Thoracic aorta (tissue), 2 donors: ENCODE measurements around the gene CCR5AS.
A peak's percentile ranks its signal among the peaks of the same experiment; 100 is the strongest.

Experiments
- ATAC-seq: fragments of 150-250 bp; one replicate; pipeline ENCODE4 v1.8.0; 2017; ENCODE audit warnings: low read depth; ENCODE audit not compliant: insufficient number of reproducible peaks, low FRiP score
- DNase-seq: peaks from one replicate; pipeline ENCODE4 v3.0.0-alpha.2; 2020; ENCODE audit warnings: low spot score
- H3K27ac ChIP-seq, 2 donors: fragments of 200-600 bp; sonication (generic); 1 replicate in 1 of 2; 2 replicates in 1 of 2; pipeline ENCODE4 v1.5.1; 2016; ENCODE audit warnings: mild to moderate bottlenecking in 2 of 2, moderate library complexity in 2 of 2
- H3K27me3 ChIP-seq: fragments of 200-600 bp; sonication (generic); replicated peaks from 2 replicates; pipeline ENCODE4 v1.6.0; 2016; ENCODE audit warnings: mild to moderate bottlenecking; ENCODE audit not compliant: insufficient read depth
- H3K36me3 ChIP-seq: fragments of 200-600 bp; sonication (generic); one replicate; pipeline ENCODE4 v1.5.1; 2016
- H3K4me1 ChIP-seq, 2 donors: fragments of 200-600 bp; sonication (generic); 1 replicate in 1 of 2; 2 replicates in 1 of 2; pipeline versions ENCODE4 v1.5.1 to v1.6.0; 2016; ENCODE audit warnings: low read depth in 2 of 2, mild to moderate bottlenecking in 1 of 2; ENCODE audit not compliant: control insufficient read depth in 1 of 2
- H3K4me3 ChIP-seq: fragments of 200-600 bp; sonication (generic); 2 replicates; pipeline ENCODE4 v1.5.1; 2016; ENCODE audit warnings: mild to moderate bottlenecking
- H3K9me3 ChIP-seq: fragments of 200-600 bp; sonication (generic); 2 replicates; pipeline ENCODE4 v1.5.1; 2016
- TF ChIP-seq, protein P1 (sequence below): fragments of 200-600 bp; sonication (generic); IDR thresholded peaks from one replicate; pipeline ENCODE4 v1.5.1; 2019; ENCODE audit warnings: antibody characterized with exemption

Gene CCR5AS

GRCh38 chr3:46374755-46375154 lies 32.1 kb downstream of the CCR5AS start:
- no peak overlapping the region for H3K27ac ChIP-seq
- no peaks in the 10 kb centered on the region for H3K9me3 ChIP-seq
- TF ChIP-seq, protein P1, sequence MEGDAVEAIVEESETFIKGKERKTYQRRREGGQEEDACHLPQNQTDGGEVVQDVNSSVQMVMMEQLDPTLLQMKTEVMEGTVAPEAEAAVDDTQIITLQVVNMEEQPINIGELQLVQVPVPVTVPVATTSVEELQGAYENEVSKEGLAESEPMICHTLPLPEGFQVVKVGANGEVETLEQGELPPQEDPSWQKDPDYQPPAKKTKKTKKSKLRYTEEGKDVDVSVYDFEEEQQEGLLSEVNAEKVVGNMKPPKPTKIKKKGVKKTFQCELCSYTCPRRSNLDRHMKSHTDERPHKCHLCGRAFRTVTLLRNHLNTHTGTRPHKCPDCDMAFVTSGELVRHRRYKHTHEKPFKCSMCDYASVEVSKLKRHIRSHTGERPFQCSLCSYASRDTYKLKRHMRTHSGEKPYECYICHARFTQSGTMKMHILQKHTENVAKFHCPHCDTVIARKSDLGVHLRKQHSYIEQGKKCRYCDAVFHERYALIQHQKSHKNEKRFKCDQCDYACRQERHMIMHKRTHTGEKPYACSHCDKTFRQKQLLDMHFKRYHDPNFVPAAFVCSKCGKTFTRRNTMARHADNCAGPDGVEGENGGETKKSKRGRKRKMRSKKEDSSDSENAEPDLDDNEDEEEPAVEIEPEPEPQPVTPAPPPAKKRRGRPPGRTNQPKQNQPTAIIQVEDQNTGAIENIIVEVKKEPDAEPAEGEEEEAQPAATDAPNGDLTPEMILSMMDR = no peak
- ATAC-seq (no peak), DNase-seq (no peak)
- H3K27me3 ChIP-seq = no peaks in the 10 kb centered on the region
- no peaks in the 10 kb centered on the region for H3K4me1 ChIP-seq
- no peaks in the 10 kb centered on the region for H3K36me3 ChIP-seq
- no peak overlapping the region for H3K4me3 ChIP-seq

- Histone ChIP-seq H3K27me3 (no peaks in the 10 kb centered on the region), H3K9me3 (no peaks in the 10 kb centered on the region), H3K27ac (no peak overlapping the region), H3K4me1 (no peaks in the 10 kb centered on the region), H3K4me3 (no peak overlapping the region), H3K36me3 (no peaks in the 10 kb centered on the region)
- TF ChIP-seq, protein P1 = no peak
- DNase-seq (no peak), ATAC-seq (no peak)
These were observed 34.1 kb downstream of the CCR5AS start for GRCh38 chr3:46372492-46373359.

GRCh38 chr3:46371519-46372340 lies 35.1 kb downstream of the CCR5AS start:
- DNase-seq (no peak), ATAC-seq (no peak)
- Histone ChIP-seq H3K4me1 (no peaks in the 10 kb centered on the region), H3K27ac (no peak overlapping the region), H3K9me3 (no peaks in the 10 kb centered on the region), H3K27me3 (no peaks in the 10 kb centered on the region), H3K36me3 (no peaks in the 10 kb centered on the region), H3K4me3 (peak overlapping the region; percentile 29)
- TF ChIP-seq, protein P1 = no peak

- H3K9me3 ChIP-seq = no peaks in the 10 kb centered on the region
- H3K27ac ChIP-seq = no peak within 1 kb of the TSS
- H3K4me1 ChIP-seq = no peaks in the 10 kb centered on the region
- H3K36me3 ChIP-seq = no peaks in the 10 kb centered on the region
- TF ChIP-seq, protein P1 = no peak
- no peak for DNase-seq
- H3K27me3 ChIP-seq = no peaks in the 10 kb centered on the region
- H3K4me3 ChIP-seq = peak within 1 kb of the TSS; percentile 29
- ATAC-seq = no peak
These were observed 35.9 kb downstream of the CCR5AS start, which contains the start of gene CCR5 for GRCh38 chr3:46370839-46371518. TSS of gene CCR5 (plus strand) at chr3:46370946. CDS start at chr3:46372903, 1,957 bp downstream.

DNA sequence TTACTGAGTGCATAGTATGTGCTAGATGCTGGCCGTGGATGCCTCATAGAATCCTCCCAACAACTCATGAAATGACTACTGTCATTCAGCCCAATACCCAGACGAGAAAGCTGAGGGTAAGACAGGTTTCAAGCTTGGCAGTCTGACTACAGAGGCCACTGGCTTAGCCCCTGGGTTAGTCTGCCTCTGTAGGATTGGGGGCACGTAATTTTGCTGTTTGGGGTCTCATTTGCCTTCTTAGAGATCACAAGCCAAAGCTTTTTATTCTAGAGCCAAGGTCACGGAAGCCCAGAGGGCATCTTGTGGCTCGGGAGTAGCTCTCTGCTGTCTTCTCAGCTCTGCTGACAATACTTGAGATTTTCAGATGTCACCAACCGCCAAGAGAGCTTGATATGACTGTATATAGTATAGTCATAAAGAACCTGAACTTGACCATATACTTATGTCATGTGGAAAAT lies 37.2 kb downstream of the CCR5AS start:
- TF ChIP-seq, protein P1 = no peak
- Histone ChIP-seq H3K9me3 (no peaks in the 10 kb centered on the region), H3K4me1 (no peaks in the 10 kb centered on the region), H3K27ac (no peak overlapping the region), H3K36me3 (no peaks in the 10 kb centered on the region), H3K27me3 (no peaks in the 10 kb centered on the region), H3K4me3 (no peak overlapping the region)
- ATAC-seq (no peak), DNase-seq (no peak)
